WTC11 (cell line): Measurements from ENCODE around the gene PLIN1.

Experiments used
- ARID4B ChIP-seq: sonication (generic); formaldehyde crosslinking; IDR thresholded peaks from 2 replicates; pipeline ENCODE4 v1.8.0; 2023; ENCODE audit warnings: missing genetic modification reagents, mild to moderate bottlenecking, borderline replicate concordance
- ATF1 ChIP-seq: sonication (generic); formaldehyde crosslinking; IDR thresholded peaks from 2 replicates; pipeline ENCODE4 v1.8.1; 2023; ENCODE audit warnings: mild to moderate bottlenecking, moderate library complexity, missing genetic modification reagents
- ATF3 ChIP-seq: sonication (generic); formaldehyde crosslinking; conservative IDR thresholded peaks from 2 replicates; pipeline ENCODE4 v1.8.1; 2022; ENCODE audit warnings: mild to moderate bottlenecking, missing genetic modification reagents
- CTCF ChIP-seq: fragments of 200-600 bp; IDR thresholded peaks from 2 replicates; pipeline ENCODE4 v1.8.0; 2022; ENCODE audit warnings: antibody characterized with exemption
- ELF4 ChIP-seq: sonication (generic); formaldehyde crosslinking; IDR thresholded peaks from 2 replicates; pipeline ENCODE4 v1.8.1; 2022; ENCODE audit warnings: low read depth, mild to moderate bottlenecking, moderate library complexity, missing genetic modification reagents
- MAX ChIP-seq: sonication (generic); formaldehyde crosslinking; IDR thresholded peaks from 2 replicates; pipeline ENCODE4 v1.8.0; 2022; ENCODE audit warnings: mild to moderate bottlenecking, missing genetic modification reagents
- PRDM15 ChIP-seq: sonication (generic); formaldehyde crosslinking; IDR thresholded peaks from 2 replicates; pipeline ENCODE4 v1.8.0; 2022; ENCODE audit warnings: missing genetic modification reagents
- RELA ChIP-seq: sonication (generic); formaldehyde crosslinking; IDR thresholded peaks from 2 replicates; pipeline ENCODE4 v1.8.1; 2022; ENCODE audit warnings: missing genetic modification reagents, mild to moderate bottlenecking, borderline replicate concordance
- STAT6 ChIP-seq: sonication (generic); formaldehyde crosslinking; conservative IDR thresholded peaks from 2 replicates; pipeline ENCODE4 v1.8.1; 2023; ENCODE audit warnings: mild to moderate bottlenecking, low read depth, missing genetic modification reagents, moderate library complexity
- TCF7 ChIP-seq: sonication (generic); formaldehyde crosslinking; IDR thresholded peaks from 2 replicates; pipeline ENCODE4 v1.8.0; 2022; ENCODE audit warnings: mild to moderate bottlenecking, low read depth, missing genetic modification reagents, moderate library complexity
- ZNF219 ChIP-seq: sonication (generic); formaldehyde crosslinking; IDR thresholded peaks from 2 replicates; pipeline ENCODE4 v1.8.0; 2023; ENCODE audit warnings: missing genetic modification reagents, mild to moderate bottlenecking, borderline replicate concordance
- ZNF423 ChIP-seq: fragments of 250-450 bp; sonication (Bioruptor Pico); IDR thresholded peaks from 2 replicates; pipeline ENCODE4 v2.1.2; 2022; ENCODE audit warnings: mild to moderate bottlenecking, moderate library complexity
- TF ChIP-seq, protein P1 (sequence below): sonication (generic); formaldehyde crosslinking; IDR thresholded peaks from 2 replicates; pipeline ENCODE4 v1.8.1; 2023; ENCODE audit warnings: mild to moderate bottlenecking, moderate library complexity, missing genetic modification reagents
- TF ChIP-seq, protein P2 (sequence below): sonication (generic); formaldehyde crosslinking; IDR thresholded peaks from 2 replicates; pipeline ENCODE4 v1.8.1; 2023; ENCODE audit warnings: mild to moderate bottlenecking, missing genetic modification reagents

DNA sequence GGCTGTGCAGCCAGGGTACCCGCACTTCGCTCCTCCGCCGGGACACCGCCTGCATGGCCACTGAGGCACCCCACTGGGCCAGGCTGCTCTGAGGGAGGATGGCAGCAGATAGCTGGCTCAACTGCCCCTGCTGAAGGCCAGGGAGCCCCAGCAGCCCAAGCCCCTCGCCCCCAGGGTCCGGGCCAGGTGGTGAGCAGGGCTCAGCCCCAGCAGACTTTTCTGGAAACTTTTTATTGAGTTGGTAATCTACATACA lies 11.5 kb downstream of the PLIN1 start:
- TF ChIP-seq, protein P1, sequence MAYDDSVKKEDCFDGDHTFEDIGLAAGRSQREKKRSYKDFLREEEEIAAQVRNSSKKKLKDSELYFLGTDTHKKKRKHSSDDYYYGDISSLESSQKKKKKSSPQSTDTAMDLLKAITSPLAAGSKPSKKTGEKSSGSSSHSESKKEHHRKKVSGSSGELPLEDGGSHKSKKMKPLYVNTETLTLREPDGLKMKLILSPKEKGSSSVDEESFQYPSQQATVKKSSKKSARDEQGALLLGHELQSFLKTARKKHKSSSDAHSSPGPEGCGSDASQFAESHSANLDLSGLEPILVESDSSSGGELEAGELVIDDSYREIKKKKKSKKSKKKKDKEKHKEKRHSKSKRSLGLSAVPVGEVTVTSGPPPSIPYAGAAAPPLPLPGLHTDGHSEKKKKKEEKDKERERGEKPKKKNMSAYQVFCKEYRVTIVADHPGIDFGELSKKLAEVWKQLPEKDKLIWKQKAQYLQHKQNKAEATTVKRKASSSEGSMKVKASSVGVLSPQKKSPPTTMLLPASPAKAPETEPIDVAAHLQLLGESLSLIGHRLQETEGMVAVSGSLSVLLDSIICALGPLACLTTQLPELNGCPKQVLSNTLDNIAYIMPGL = no peak
- TF ChIP-seq CTCF = no peak
- no peak for TF ChIP-seq ATF1 (CRISPR knock-in tag)
- TF ChIP-seq STAT6 (CRISPR knock-in tag) = no peak
- TF ChIP-seq ATF3 (CRISPR knock-in tag) = no peak
- no peak for TF ChIP-seq ARID4B
- TF ChIP-seq MAX (CRISPR knock-in tag) = no peak
- TF ChIP-seq, protein P2, sequence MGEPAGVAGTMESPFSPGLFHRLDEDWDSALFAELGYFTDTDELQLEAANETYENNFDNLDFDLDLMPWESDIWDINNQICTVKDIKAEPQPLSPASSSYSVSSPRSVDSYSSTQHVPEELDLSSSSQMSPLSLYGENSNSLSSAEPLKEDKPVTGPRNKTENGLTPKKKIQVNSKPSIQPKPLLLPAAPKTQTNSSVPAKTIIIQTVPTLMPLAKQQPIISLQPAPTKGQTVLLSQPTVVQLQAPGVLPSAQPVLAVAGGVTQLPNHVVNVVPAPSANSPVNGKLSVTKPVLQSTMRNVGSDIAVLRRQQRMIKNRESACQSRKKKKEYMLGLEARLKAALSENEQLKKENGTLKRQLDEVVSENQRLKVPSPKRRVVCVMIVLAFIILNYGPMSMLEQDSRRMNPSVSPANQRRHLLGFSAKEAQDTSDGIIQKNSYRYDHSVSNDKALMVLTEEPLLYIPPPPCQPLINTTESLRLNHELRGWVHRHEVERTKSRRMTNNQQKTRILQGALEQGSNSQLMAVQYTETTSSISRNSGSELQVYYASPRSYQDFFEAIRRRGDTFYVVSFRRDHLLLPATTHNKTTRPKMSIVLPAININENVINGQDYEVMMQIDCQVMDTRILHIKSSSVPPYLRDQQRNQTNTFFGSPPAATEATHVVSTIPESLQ (CRISPR knock-in tag) = no peak
- no peak for TF ChIP-seq ELF4 (CRISPR knock-in tag)
- TF ChIP-seq ZNF219 (CRISPR knock-in tag) = no peak
- TF ChIP-seq RELA (CRISPR knock-in tag) = no peak
- no peak for TF ChIP-seq ZNF423 (CRISPR knock-in tag)
- TF ChIP-seq TCF7 = no peak
- TF ChIP-seq PRDM15 (CRISPR knock-in tag) = no peak
